HG02623 (cell line): Measurements from ENCODE around the gene HPX.
A peak's percentile ranks its signal among the peaks of the same experiment; 100 is the strongest.

Experiments
- ATAC-seq: cut with Tn5 transposase; IDR thresholded peaks from one replicate; pipeline ENCODE4 v1.9.1; 2021; ENCODE audit warnings: moderate library complexity; ENCODE audit not compliant: unreplicated experiment

Gene HPX

GRCh38 chr11:6440906-6441358, at the start of gene HPX:
TSS of gene HPX (minus strand) at chr11:6440987. CDS start at chr11:6440963, 24 bp downstream.
- ATAC-seq = no peak

- ATAC-seq = no peak
Observed at GRCh38 chr11:6489306-6489705, 48.5 kb upstream of the HPX start.

- no peak for ATAC-seq
Observed at GRCh38 chr11:6488821-6489220, 48.0 kb upstream of the HPX start.

GRCh38 chr11:6488342-6488741, 47.6 kb upstream of the HPX start:
- no peak for ATAC-seq

- no peak for ATAC-seq
Observed at GRCh38 chr11:6486938-6487337, 46.2 kb upstream of the HPX start.

GRCh38 chr11:6486256-6486655, 45.5 kb upstream of the HPX start:
- ATAC-seq = no peak

- no peak for ATAC-seq
Observed at GRCh38 chr11:6485661-6486060, 44.9 kb upstream of the HPX start.

- ATAC-seq = no peak
Observed at GRCh38 chr11:6483015-6483414, 42.2 kb upstream of the HPX start.

- no peak for ATAC-seq
Observed at GRCh38 chr11:6482441-6482840, 41.7 kb upstream of the HPX start.

- peak; percentile 4 for ATAC-seq
Observed at GRCh38 chr11:6481924-6482275, 41.1 kb upstream of the HPX start.

- peak; percentile 98 for ATAC-seq
Observed at GRCh38 chr11:6481012-6481923, 40.5 kb upstream of the HPX start, which contains the start of the genes ARFIP2 and TIMM10B. TSS of gene ARFIP2 (minus strand) at chr11:6481331. CDS start at chr11:6480421, 910 bp downstream. TSS of gene TIMM10B (plus strand) at chr11:6481501. CDS start at chr11:6481517, 16 bp downstream.

GRCh38 chr11:6480299-6480914, 39.6 kb upstream of the HPX start:
- ATAC-seq = no peak

- no peak for ATAC-seq
Observed at GRCh38 chr11:6476571-6476970, 35.8 kb upstream of the HPX start.

- ATAC-seq = no peak
Observed at GRCh38 chr11:6475936-6476335, 35.1 kb upstream of the HPX start.

- no peak for ATAC-seq
Observed at GRCh38 chr11:6474806-6475500, 34.2 kb upstream of the HPX start.

GRCh38 chr11:6474413-6474792, 33.6 kb upstream of the HPX start:
- no peak for ATAC-seq

- peak; percentile 71 for ATAC-seq
Observed at GRCh38 chr11:6473451-6474412, 32.9 kb upstream of the HPX start, which contains the start of gene TRIM3. TSS of gene TRIM3 (minus strand) at chr11:6473941. CDS start at chr11:6465695, 8,246 bp downstream.

- no peak for ATAC-seq
Observed at GRCh38 chr11:6472934-6473333, 32.1 kb upstream of the HPX start.

- ATAC-seq = no peak
Observed at GRCh38 chr11:6469599-6469998, 28.8 kb upstream of the HPX start.
